Fibroblast of lung (primary cell): Measurements from ENCODE around the gene TNS3. TPM values are rescaled to one million over a fixed set of nuclear protein-coding genes. Genes with fewer than 3 reads are reported as not detected.

ENCODE experiments used
- DNase-seq, 2 donors: peaks; one replicate each; pipeline versions ENCODE4 v3.0.0 to v3.0.0-alpha.2; 2010; ENCODE audit warnings: low read depth in 2 of 2
- H2AFZ ChIP-seq: 2 replicates; pipeline ENCODE4 v1.5.1; 2012; ENCODE audit warnings: low read length, control low read depth, inconsistent platforms
- H3K27ac ChIP-seq: 2 replicates; pipeline ENCODE4 v1.5.1; 2011; ENCODE audit warnings: low read length, control low read depth; ENCODE audit not compliant: insufficient read depth
- H3K27me3 ChIP-seq: 2 replicates; pipeline ENCODE4 v1.5.1; 2011; ENCODE audit warnings: mild to moderate bottlenecking, low read length; ENCODE audit not compliant: control insufficient read depth, insufficient read depth
- H3K36me3 ChIP-seq: 2 replicates; pipeline ENCODE4 v1.5.1; 2011; ENCODE audit warnings: low read length; ENCODE audit not compliant: control insufficient read depth, insufficient read depth
- H3K4me1 ChIP-seq: 2 replicates; pipeline ENCODE4 v1.5.1; 2011; ENCODE audit warnings: low read length; ENCODE audit not compliant: control insufficient read depth, insufficient read depth; ENCODE audit errors: extremely low read depth
- H3K4me2 ChIP-seq: 2 replicates; pipeline ENCODE4 v1.5.1; 2011; ENCODE audit warnings: low read length, control low read depth; ENCODE audit not compliant: insufficient read depth; ENCODE audit errors: extremely low read depth
- H3K4me3 ChIP-seq, 4 experiments: fragments of 200-600 bp in 1 of 4; sonication (generic) in 1 of 4; replicated peaks in 1 of 4; 2 replicates each; pipeline ENCODE4 v1.5.1; 2011 to 2016; ENCODE audit warnings: low read length in 4 of 4, low read depth in 3 of 4, mild to moderate bottlenecking in 3 of 4, control low read depth in 2 of 4, inconsistent platforms in 1 of 4, mixed read lengths in 1 of 4; ENCODE audit not compliant: insufficient read depth in 1 of 4; ENCODE audit errors: control extremely low read depth in 1 of 4
- H3K79me2 ChIP-seq: 2 replicates; pipeline ENCODE4 v1.5.1; 2012; ENCODE audit warnings: mild to moderate bottlenecking, low read length, inconsistent platforms; ENCODE audit not compliant: control insufficient read depth, insufficient read depth
- H3K9ac ChIP-seq: 2 replicates; pipeline ENCODE4 v1.5.1; 2011; ENCODE audit warnings: mild to moderate bottlenecking, low read length, control low read depth; ENCODE audit not compliant: insufficient read depth
- H3K9me3 ChIP-seq: 2 replicates; pipeline ENCODE4 v1.5.1; 2012; ENCODE audit warnings: low read depth, low read length; ENCODE audit not compliant: control insufficient read depth, insufficient read depth
- H4K20me1 ChIP-seq: 2 replicates; pipeline ENCODE4 v1.5.1; 2011; ENCODE audit warnings: low read length; ENCODE audit not compliant: control insufficient read depth, insufficient read depth; ENCODE audit errors: extremely low read depth
- CTCF ChIP-seq, 2 donors: IDR thresholded peaks in 1 of 2; conservative IDR thresholded peaks in 1 of 2; 1 replicate in 1 of 2; 2 replicates in 1 of 2; pipeline ENCODE4 v1.5.1; 2011 to 2012; ENCODE audit warnings: low read length in 2 of 2, control low read depth in 1 of 2, inconsistent platforms in 1 of 2, low read depth in 1 of 2, mild to moderate bottlenecking in 1 of 2
- EZH2 ChIP-seq: IDR thresholded peaks from 2 replicates; pipeline ENCODE4 v1.5.1; 2012; ENCODE audit warnings: low read length, control low read depth, mild to moderate bottlenecking; ENCODE audit errors: missing control alignments
- polyA plus RNA-seq, 2 donors: library from polyadenylated mRNA; depleted of rRNA in 1 of 2; stranded (reverse) in 1 of 2; unstranded in 1 of 2; fragments of >200 nt; gene quantifications; 2 replicates each; pipeline ENCODE4 v1.2.1, GENCODE V29; 2011 to 2012; ENCODE audit warnings: missing spikeins in 1 of 2
- total RNA-seq: library from RNA; depleted of rRNA; stranded (reverse); fragments of >200 nt; gene quantifications from 2 replicates; pipeline ENCODE4 v1.2.1, GENCODE V29; 2014

The TNS3 gene
- total and polyA plus RNA-seq, 2 donors (not counting 1 experiment from before 2014, with no cell fraction given): 74.4 to 88.8 TPM

- H3K9me3 ChIP-seq: no peaks in the 10 kb centered on the region
- peaks cover 4% of the 10 kb centered on the region for H3K36me3 ChIP-seq
- no peak overlapping the region for H3K9ac ChIP-seq
- TF ChIP-seq EZH2 (no peak), CTCF (conservative IDR thresholded peaks at IDR 0.05 in 1 of 2, IDR thresholded peaks at IDR 0.05 in 1 of 2; ENCODE audit: low read depth in 1 of 2, low read length in 2 of 2) (no peak)
- H3K4me3 ChIP-seq: no peak overlapping the region
- peaks cover 3% of the 10 kb centered on the region for H3K79me2 ChIP-seq
- peak overlapping the region; percentile 67 for H3K27ac ChIP-seq
- no peak overlapping the region for H2AFZ ChIP-seq
- H3K27me3 ChIP-seq: no peaks in the 10 kb centered on the region
- peaks cover 18% of the 10 kb centered on the region for H3K4me1 ChIP-seq
- no peak overlapping the region for H3K4me2 ChIP-seq
- no peaks in the 10 kb centered on the region for H4K20me1 ChIP-seq
- DNase-seq: no peak
Observed at GRCh38 chr7:47314248-47314647, 267.7 kb downstream of the TNS3 start.

DNA sequence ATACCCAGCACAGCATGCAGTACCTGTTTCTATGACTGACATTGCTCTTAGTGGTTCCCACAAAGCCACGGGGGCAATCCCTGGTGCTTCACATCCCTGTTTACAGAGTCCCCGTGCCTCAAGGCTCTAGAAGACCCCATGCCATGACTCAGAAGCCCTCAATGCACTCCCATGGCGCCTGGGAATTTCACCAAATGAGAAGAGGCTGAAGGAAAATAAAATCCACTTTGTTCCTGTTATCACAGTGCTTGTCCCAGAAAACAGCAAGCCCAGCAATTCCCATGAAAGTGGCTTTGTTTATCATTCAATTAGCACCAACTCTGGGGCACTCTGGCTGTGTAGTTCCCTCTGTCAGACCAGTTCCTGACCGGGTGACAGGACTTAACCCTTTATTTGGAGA, 268.3 kb downstream of the TNS3 start:
- no peaks in the 10 kb centered on the region for H4K20me1 ChIP-seq
- peaks cover 3% of the 10 kb centered on the region for H3K79me2 ChIP-seq
- peaks cover 18% of the 10 kb centered on the region for H3K4me1 ChIP-seq
- H3K4me3 ChIP-seq: no peak overlapping the region
- H3K9me3 ChIP-seq: no peaks in the 10 kb centered on the region
- DNase-seq: no peak
- no peaks in the 10 kb centered on the region for H3K27me3 ChIP-seq
- H3K36me3 ChIP-seq: peaks cover 4% of the 10 kb centered on the region
- TF ChIP-seq CTCF (conservative IDR thresholded peaks at IDR 0.05 in 1 of 2, IDR thresholded peaks at IDR 0.05 in 1 of 2; ENCODE audit: low read depth in 1 of 2, low read length in 2 of 2) (no peak), EZH2 (no peak)
- H3K9ac ChIP-seq: no peak overlapping the region
- H3K27ac ChIP-seq: no peak overlapping the region
- no peak overlapping the region for H2AFZ ChIP-seq
- no peak overlapping the region for H3K4me2 ChIP-seq

GRCh38 chr7:47311891-47312290, 270.0 kb downstream of the TNS3 start:
- Histone ChIP-seq H3K4me3 (no peak overlapping the region), H3K9ac (no peak overlapping the region), H3K4me1 (peaks cover 18% of the 10 kb centered on the region), H4K20me1 (no peaks in the 10 kb centered on the region), H2AFZ (no peak overlapping the region), H3K79me2 (peaks cover 3% of the 10 kb centered on the region), H3K36me3 (peaks cover 4% of the 10 kb centered on the region), H3K27me3 (no peaks in the 10 kb centered on the region), H3K4me2 (no peak overlapping the region), H3K27ac (no peak overlapping the region), H3K9me3 (no peaks in the 10 kb centered on the region)
- no peak for TF ChIP-seq CTCF (conservative IDR thresholded peaks at IDR 0.05 in 1 of 2, IDR thresholded peaks at IDR 0.05 in 1 of 2; ENCODE audit: low read depth in 1 of 2, low read length in 2 of 2)
- TF ChIP-seq EZH2: no peak
- DNase-seq: no peak
